Kidney (tissue), 14 donors: ENCODE results near the gene KRTAP10-10. TPM values are rescaled to one million over a fixed set of nuclear protein-coding genes. Genes with fewer than 3 reads are reported as not detected.

ENCODE experiments used
- DNase-seq, 5 donors: peaks; one replicate each; pipeline ENCODE4 v3.0.0-alpha.2; 2013 to 2020
- FAIRE-seq: peaks from 2 replicates; lab custom pipeline; 2012; peaks lifted over from hg19 to GRCh38; lab: Jason Lieb, UNC
- H3K27ac ChIP-seq, 2 donors: one replicate each; pipeline ENCODE4 v1.7.0; 2013; ENCODE audit warnings: low read depth in 2 of 2, low read length in 2 of 2, inconsistent platforms in 1 of 2
- H3K27me3 ChIP-seq: one replicate; pipeline ENCODE4 v1.7.1; 2013; ENCODE audit warnings: low read length, inconsistent platforms; ENCODE audit not compliant: control insufficient read depth, insufficient read depth
- H3K36me3 ChIP-seq, 3 donors: one replicate each; pipeline versions ENCODE4 v1.7.0 to v1.7.1; 2013; ENCODE audit warnings: low read length in 3 of 3, control low read depth in 1 of 3, inconsistent platforms in 1 of 3; ENCODE audit not compliant: insufficient read depth in 3 of 3, control insufficient read depth in 2 of 3
- H3K4me1 ChIP-seq, 3 donors: one replicate each; pipeline versions ENCODE4 v1.7.0 to v1.7.1; 2013; ENCODE audit warnings: low read length in 3 of 3, inconsistent platforms in 1 of 3, low read depth in 1 of 3; ENCODE audit not compliant: control insufficient read depth in 2 of 3, insufficient read depth in 2 of 3
- H3K4me3 ChIP-seq, 3 donors: one replicate each; pipeline versions ENCODE4 v1.7.0 to v1.8.1; 2013; ENCODE audit warnings: low read length in 3 of 3, control low read depth in 1 of 3, inconsistent platforms in 1 of 3
- H3K9ac ChIP-seq, 3 donors: one replicate each; pipeline versions ENCODE4 v1.7.0 to v1.7.1; 2013; ENCODE audit warnings: low read length in 3 of 3, control low read depth in 1 of 3, inconsistent platforms in 1 of 3
- H3K9me3 ChIP-seq, 3 donors: one replicate each; pipeline versions ENCODE4 v1.7.0 to v1.7.1; 2013; ENCODE audit warnings: low read length in 3 of 3, control low read depth in 1 of 3, inconsistent platforms in 1 of 3; ENCODE audit not compliant: control insufficient read depth in 2 of 3, insufficient read depth in 1 of 3
- intact Hi-C: fragments of 100-400 bp; cut with DNase I; formaldehyde crosslinking; loops from one replicate; pipeline ENCODE4 v1.11.1; 2022
- polyA plus RNA-seq: library from polyadenylated mRNA; stranded (reverse); fragments of 350-450 nt; fragmentation: Illumina TruSeq; extraction: RNeasy Lipid Tissue Mini Kit (QIAGEN cat#74804); gene quantifications from one replicate; pipeline ENCODE4 v1.2.3, GENCODE V29; 2014; ENCODE audit warnings: low read depth, low replicate concordance; ENCODE audit not compliant: insufficient read depth
- total RNA-seq: library from RNA; stranded (reverse); fragmentation: NEBNext Ultra II Directional; extraction: Animal tissue kit (Norgen Biotek cat#: 25700); gene quantifications from one replicate; pipeline ENCODE4 v1.2.1, GENCODE V29; 2021
- TF ChIP-seq, protein P1 (sequence below): IDR thresholded peaks from 3 replicates; pipeline ENCODE4 v1.5.1; 2012; ENCODE audit warnings: mild to moderate bottlenecking, moderate library complexity, borderline replicate concordance; ENCODE audit not compliant: insufficient read depth; ENCODE audit errors: extremely low read depth
- donor health status: control.
- donor health status: control.
- donor health status: control.
- donor health status: control.
- donor health status: control.
- donor health status: DM: yes; HTN: yes; CAD: no.
- donor health status: Normal renal cell carcinoma (clear cell type).

Gene KRTAP10-10
- total and polyA plus RNA-seq, 2 donors from 2014 or later = not detected

DNA sequence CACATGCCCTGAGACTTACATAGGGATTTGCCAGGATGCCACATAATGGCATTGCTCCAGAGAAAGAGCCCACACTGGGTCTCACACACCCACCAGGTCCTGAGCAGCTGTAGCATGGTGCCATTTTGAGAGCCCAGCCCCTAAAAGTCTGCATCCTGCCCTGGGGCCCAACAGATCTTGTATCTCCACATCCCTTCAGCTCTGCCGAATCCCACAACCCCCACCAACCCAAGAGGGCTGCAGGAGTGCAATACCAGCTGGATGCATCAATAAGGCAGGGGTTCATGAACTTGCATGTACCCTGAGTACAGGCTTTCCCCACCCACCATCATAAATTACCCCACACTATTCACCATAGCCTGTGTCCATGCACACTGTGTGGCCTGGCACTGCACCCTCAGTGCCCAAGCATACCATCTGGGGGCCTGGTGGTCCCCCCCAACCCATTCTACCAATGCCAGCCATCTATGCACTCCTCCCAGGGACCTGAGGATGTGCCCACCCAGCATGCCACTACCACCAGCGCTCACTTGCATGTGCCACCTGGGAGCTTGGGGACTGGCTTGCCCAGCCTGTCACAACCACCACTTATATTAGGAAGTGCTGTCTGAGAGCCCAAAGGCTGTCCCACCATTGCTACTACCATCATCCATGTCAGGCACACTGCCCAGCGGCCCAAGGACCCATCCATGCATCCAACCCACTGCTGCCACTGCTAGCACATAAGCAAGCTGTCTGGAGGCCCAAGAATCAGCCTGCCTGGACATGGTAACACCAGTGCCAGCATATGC, 33.7 kb downstream of the KRTAP10-10 start:
- no peak overlapping the region for H3K4me3 ChIP-seq
- no peaks in the 10 kb centered on the region for H3K36me3 ChIP-seq
- H3K9me3 ChIP-seq = peaks cover 0 to 2% (median 0%) of the 10 kb centered on the region in 3 donors
- intact Hi-C loops = no loop called here
- no peaks in the 10 kb centered on the region for H3K4me1 ChIP-seq
- no peak overlapping the region for H3K9ac ChIP-seq
- no peaks in the 10 kb centered on the region for H3K27me3 ChIP-seq
- no peak for FAIRE-seq
- no peak overlapping the region for H3K27ac ChIP-seq
- DNase-seq = no peak
- TF ChIP-seq, protein P1, sequence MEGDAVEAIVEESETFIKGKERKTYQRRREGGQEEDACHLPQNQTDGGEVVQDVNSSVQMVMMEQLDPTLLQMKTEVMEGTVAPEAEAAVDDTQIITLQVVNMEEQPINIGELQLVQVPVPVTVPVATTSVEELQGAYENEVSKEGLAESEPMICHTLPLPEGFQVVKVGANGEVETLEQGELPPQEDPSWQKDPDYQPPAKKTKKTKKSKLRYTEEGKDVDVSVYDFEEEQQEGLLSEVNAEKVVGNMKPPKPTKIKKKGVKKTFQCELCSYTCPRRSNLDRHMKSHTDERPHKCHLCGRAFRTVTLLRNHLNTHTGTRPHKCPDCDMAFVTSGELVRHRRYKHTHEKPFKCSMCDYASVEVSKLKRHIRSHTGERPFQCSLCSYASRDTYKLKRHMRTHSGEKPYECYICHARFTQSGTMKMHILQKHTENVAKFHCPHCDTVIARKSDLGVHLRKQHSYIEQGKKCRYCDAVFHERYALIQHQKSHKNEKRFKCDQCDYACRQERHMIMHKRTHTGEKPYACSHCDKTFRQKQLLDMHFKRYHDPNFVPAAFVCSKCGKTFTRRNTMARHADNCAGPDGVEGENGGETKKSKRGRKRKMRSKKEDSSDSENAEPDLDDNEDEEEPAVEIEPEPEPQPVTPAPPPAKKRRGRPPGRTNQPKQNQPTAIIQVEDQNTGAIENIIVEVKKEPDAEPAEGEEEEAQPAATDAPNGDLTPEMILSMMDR = no peak

DNA sequence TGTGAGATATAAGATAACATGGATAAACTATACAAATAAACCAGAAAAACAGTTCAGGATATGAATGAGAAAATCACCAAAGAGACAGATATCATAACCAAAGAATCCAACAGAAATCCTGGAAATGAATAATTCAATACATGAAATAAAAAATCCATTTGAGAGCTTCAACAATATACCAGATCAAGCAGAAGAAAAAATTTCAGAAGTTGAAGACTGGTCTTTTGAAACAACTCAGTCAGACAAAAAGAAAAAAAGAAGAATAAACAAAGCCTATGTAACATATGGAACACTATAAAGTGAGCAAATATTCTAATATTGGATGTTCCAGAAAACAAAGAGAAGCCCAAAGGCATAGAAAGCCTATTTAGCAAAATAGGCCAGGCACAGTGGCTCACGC, 34.8 kb downstream of the KRTAP10-10 start:
- DNase-seq = no peak
- FAIRE-seq = no peak
- Histone ChIP-seq H3K9ac (no peak overlapping the region), H3K27ac (no peak overlapping the region), H3K9me3 (peaks cover 0 to 2% (median 0%) of the 10 kb centered on the region in 3 donors), H3K4me3 (no peak overlapping the region), H3K36me3 (no peaks in the 10 kb centered on the region), H3K27me3 (no peaks in the 10 kb centered on the region), H3K4me1 (no peaks in the 10 kb centered on the region)
- intact Hi-C loops = no loop called here
- TF ChIP-seq, protein P1 = no peak

DNA sequence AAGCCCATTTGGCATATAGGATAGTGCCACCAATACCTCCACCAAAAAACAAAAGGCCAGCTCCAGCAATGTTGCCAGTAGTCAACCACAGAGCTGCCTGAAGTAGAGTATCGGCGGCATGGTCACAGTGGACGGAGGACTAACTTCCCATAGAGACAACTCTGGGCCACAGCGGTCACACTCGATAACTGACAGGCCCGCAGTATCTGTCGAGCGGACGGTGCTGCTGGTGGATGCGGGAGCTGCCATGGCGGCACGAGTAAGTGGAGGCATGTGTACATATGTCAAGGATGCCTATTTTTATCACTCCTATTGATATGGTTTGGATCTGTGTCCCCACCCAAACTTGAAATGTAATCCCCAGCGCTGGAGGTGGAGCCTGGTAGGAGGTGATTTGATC, 40.7 kb downstream of the KRTAP10-10 start:
- intact Hi-C loops = no loop called here
- Histone ChIP-seq H3K9ac (no peak overlapping the region), H3K4me1 (no peaks in the 10 kb centered on the region), H3K4me3 (no peak overlapping the region), H3K27me3 (no peaks in the 10 kb centered on the region), H3K36me3 (no peaks in the 10 kb centered on the region), H3K9me3 (no peaks in the 10 kb centered on the region), H3K27ac (no peak overlapping the region)
- TF ChIP-seq, protein P1 = no peak
- DNase-seq = no peak
- no peak for FAIRE-seq
